NOMO-1 (cell line): Measurements from ENCODE around the gene TPM3.
"Not testable (repeated sequence)": the region's sequence is repeated elsewhere in the genome, so short reads cannot be mapped to it uniquely, and the experiment has no call there.

ENCODE experiments used
- DNase-seq, 2 experiments: peaks; one replicate each; lab custom pipeline; 2025; ENCODE audit not compliant: unreplicated experiment in 2 of 2; lab: John Stamatoyannopoulos, UW

Gene TPM3

DNA sequence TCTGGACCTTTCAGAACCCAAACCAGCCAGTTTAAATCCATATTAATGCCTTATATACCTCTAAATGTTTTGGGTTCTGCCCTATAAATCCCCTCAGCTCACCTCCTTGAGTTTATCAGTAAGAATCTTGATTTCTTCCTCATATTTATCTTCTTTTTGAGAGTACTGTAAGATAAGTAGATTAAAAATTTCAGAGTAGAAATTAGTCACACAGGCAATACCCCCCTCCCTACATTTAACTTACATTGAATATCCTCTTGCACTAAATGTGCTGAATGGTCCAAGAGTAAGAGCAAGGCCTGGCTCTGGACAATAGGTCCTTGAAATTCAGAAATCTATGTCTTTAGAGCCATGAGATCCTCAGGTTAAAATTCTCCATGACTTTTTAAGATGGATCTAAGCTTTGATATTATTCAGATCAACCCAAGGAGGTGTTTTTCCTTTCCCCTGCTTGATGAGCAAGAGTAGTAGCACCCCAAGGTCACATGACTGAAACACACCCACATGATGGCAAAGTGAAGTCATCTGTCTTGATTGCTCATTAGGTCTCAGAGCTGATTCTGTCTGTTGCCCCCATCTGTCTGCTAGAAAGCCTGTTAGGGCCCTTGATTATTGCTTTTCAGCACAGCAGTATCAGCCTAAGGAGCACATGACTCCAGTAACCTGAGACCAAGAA lies 21.2 kb downstream of the TPM3 start:
- DNase-seq = no peak

DNA sequence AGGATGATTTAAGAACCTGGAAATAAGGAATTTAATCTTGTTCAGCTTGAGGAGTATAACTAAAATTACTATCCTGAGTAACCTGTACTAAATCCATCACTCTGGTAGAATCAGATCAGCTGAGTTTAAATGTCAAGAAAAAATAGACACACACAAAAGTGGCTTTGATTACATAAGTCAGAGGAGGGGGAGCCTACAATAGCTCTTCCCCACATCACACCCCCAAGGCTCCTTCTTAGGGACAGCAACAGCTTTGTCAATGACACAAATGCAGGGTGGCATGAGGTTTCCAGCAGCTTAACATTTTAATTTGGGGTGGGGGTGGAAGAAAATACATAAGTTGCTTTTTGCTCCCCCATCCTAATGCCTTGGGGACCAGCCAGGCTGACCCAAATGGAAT lies 24.4 kb downstream of the TPM3 start:
- no peak for DNase-seq

DNA sequence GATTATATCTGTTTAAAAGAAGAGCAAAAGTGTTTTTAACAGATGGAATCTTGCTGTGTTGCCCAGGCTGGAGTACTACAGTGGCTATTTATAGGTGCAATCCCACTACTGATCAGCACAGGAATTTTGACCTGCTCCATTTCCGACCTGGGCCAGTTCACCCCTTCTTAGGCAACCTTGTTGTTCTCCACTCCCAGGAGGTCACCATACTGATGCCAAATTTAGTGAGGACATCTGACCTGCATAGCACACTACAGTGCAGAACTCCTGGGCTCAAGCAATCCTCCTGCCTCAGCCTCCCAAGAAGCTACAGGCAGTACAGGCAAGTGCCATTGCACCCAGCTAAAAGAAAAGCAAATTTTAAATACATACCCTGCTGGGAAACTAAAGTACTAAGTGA lies 25.7 kb downstream of the TPM3 start:
- DNase-seq = no peak

DNA sequence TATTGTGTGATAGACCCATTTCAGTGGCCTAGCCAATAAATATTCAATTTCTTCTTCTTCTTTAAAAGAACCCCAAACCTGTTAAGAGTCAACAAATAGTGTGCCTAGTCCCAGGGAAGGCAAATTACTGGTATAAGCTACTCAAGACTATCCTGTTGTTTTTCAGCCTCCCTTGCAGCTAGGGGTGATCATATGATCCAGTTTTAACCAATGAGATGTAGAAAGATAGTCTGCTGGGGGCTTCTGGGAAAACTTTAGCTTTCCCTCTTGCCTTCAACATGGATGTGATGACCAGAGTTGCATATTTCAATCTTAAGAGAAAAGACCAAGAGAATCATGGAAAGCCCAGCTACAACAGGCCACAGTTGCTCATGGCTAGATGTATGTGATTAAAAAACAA lies 32.3 kb downstream of the TPM3 start:
- DNase-seq = no peak

GRCh38 chr1:154158307-154159125 lies 33.4 kb downstream of the TPM3 start:
- DNase-seq = peak; percentile 40 to 83

DNA sequence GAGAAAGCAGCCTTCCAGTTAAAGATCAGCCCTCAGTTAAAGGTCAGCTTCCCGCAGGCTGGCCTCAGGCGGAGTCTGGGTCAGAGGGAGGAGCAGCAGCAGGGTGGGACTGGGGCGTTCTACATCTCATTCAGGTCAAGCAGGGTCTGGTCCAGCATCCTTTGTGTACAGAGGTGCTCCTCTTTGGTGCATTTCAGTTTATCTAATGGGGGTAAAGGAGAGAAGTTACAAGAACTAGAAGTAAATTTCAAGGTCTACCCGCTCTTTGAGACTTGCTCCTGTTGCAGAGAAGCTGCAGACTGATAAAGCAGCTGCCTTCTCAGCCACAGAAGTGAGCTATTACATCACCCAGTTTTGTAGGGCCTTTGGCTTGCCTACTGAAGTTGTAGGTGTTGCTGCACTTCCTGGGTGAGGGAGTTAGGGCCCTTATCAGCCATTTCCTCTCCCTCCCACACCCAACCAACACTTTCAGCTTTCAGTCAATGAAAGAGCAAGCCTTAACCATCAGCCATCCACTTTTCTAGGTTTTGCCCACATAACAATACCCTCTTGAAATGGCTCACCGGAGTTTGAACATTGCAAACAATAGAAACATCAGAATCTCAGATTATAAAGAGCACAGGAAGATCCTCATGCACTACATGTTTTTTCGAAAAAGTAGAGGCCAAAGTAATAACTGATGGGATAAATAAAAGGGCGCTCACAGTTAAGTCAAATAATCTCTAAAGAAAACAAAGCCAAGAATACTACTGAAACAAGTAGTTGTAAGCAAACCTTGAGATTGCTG lies 34.2 kb downstream of the TPM3 start:
- no peak for DNase-seq

DNA sequence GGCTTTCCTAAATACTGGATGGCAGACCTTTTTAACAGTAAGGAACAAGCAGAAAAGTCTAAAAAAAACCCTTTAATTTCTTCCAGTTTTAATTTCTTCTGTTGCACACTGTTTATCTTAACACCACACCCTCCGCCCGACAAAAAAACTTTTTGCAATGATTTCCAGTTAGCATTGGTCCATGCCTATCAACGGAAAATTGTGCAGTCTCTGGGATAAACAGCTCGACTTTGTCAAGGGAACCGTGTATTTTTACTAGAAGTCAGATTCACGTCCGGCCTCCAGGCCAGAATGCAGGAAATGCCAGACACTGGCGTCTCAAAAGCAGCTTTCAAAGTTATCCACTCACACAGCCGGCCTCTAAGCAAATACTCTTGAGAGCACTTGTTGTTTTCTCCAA lies 36.6 kb downstream of the TPM3 start:
- DNase-seq = no peak

- DNase-seq = no peak
Observed at GRCh38 chr1:154154534-154155191, 37.2 kb downstream of the TPM3 start, which contains the start of gene NUP210L. NUP210L (minus strand) TSS chr1:154155073.

DNA sequence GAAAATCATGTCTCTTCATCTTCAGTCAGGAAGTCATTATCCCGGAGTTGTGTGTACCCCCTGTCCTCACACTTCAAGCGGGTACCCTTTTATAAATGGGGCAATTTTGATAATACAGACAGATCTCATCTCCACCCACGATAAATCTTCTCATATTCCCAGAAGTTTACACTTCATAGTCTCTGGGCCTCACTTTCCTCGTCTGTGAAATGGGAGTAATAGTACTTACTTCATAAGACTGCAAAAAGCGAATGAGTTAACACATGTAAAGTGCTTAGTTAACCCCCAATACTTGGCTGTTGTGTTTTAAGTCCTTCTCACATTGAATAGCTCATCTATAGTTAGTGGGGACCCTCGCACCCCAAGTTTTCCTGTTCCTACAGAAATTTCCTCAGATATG lies 37.8 kb downstream of the TPM3 start:
- DNase-seq = no peak

DNA sequence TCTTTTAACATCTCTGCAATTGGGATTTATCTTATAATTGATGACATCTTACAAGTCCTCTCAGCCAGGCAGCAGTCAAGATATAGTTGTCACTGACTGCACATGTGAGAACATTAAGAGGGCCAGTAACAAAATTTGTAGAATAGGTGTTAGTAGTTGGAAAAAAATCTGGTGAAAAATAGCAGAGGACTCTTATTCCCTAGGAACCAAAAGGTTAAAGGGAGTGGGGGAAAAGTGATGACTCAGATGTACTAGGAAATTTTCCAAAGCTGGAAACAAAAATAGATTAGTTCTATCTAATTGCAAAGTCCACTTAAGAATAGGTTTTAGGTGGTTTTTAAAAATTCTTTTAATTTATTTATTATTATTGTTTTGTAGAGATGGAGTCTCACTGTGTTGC lies 40.6 kb downstream of the TPM3 start:
- no peak for DNase-seq

DNA sequence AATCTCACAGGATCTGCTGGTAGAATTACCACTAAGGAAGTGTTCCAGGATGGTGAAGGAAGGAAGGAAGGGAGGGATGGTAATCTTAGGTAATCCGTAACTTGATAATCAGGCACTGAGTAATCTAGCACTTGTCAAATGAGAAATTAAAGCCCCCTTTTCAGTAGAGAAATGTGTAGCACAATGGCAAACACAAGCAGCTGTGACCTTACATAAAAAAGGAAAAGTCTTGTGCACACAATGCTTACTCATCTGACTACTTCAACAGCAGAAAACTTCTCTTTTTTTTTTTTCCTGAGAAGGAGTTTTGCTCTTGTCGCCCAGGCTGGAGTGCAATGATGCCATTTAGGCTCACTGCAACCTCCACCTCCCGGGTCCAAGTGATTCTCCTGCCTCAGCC lies 43.1 kb downstream of the TPM3 start:
- DNase-seq = peak; percentile 3 to 51

- not testable (repeated sequence) for DNase-seq
Observed at GRCh38 chr1:154147505-154147904, 44.4 kb downstream of the TPM3 start.

- no peak for DNase-seq
Observed at GRCh38 chr1:154145986-154146385, 45.9 kb downstream of the TPM3 start.

GRCh38 chr1:154142358-154142757 lies 49.5 kb downstream of the TPM3 start:
- DNase-seq = no peak

GRCh38 chr1:154141240-154141639 lies 50.7 kb downstream of the TPM3 start:
- no peak for DNase-seq

- no peak for DNase-seq
Observed at GRCh38 chr1:154137888-154138287, 54.0 kb downstream of the TPM3 start.

DNA sequence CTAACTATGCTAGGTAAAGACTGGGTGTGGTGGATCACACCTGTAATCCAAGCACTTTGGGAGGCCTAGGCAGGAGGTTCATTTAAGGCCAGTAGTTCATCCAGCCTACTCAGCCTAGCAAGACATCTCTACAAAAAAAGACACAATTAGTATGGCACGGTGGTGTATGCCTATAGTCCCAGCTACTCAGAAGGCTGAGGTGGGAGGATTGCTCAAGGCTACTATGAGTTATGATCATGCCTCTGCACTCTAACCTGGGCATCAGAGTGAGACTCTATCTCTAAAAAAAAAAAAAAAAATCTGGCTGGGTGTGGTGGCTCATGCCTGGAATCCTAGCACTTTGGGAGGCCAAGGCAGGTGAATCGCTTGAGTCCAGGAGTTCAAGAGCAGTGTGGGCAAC lies 58.6 kb downstream of the TPM3 start:
- no peak for DNase-seq

DNA sequence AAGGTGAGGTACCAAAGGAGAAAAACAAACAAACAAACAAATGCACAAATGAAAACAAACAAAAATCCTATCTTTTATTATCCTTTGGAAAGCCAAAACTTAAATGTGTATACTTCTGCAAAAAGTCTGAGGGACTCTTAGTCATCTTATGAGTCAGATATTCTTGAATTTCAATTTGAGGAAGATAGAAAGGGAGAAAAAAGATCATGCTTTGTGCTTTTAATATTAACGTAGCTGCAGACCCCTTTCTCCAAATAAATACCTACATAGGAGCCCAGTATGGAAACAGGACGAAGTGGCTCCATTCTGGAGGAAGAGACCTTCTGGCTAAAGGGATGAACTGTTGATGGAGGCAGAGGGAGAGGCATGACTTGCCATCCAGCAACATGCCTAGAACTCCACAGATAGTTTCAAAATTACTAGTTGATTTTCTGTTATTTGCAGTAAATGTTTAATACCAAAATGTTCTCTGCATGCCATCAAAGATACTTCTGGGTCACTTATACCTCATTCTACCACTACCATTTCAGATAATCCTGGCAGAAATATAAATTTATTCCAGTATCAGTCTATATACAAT lies 62.4 kb downstream of the TPM3 start:
- DNase-seq = peak in 1 of 2 experiments; percentile 66

- DNase-seq = not testable (repeated sequence)
Observed at GRCh38 chr1:154123205-154123604, 68.7 kb downstream of the TPM3 start.

DNA sequence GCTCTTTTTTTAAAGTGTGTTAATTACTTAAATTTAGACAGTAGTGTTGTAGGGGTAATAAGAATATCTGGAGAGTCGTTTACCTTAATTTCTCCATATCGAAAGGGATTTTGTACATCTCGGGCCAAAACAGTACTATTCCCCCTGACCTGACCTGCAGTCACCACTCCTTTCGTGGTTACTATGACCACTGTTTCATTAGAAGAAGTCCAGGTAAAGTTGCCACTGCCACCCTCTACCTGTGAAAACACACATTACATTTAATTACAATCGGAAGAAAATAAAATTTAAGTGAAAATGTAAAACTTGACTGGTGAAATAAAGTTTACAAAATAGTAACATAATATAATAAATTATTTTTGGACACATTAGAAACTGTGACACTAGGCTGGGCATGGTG lies 74.3 kb downstream of the TPM3 start:
- no peak for DNase-seq

GRCh38 chr1:154115180-154115579 lies 76.7 kb downstream of the TPM3 start:
- no peak for DNase-seq
